GM12878 (cell line): ENCODE data around the gene KLK12. TPM values are rescaled to one million over a fixed set of nuclear protein-coding genes. Genes with fewer than 3 reads are reported as not detected.

Experiments used
- ATAC-seq: fragments of 200-7000 bp; cut with Tn5 transposase; 3 replicates; pipeline ENCODE4 v1.9.1; 2020; ENCODE audit warnings: mild to moderate bottlenecking, moderate library complexity
- BruUV-seq: library from RNA; stranded (reverse); fragments of 400-500 nt; replicated peaks from 2 replicates; lab custom pipeline; 2021; lab: Mats Ljungman, UMichigan
- CTCF ChIA-PET: fragments of 300-600 bp; sonication (Branson Sonifier 250); formaldehyde crosslinking; extraction: SDS; loops from one replicate; lab custom pipeline; 2021; ENCODE audit warnings: inconsistent platforms; lab: Yijun Ruan, JAX
- POLR2A ChIA-PET: fragments of 350-600 bp; formaldehyde crosslinking; extraction: SDS; loops from one replicate; lab custom pipeline; 2021; ENCODE audit warnings: inconsistent platforms; lab: Charles Lee
- RAD21 ChIA-PET: fragments of 300-600 bp; sonication (Branson Sonifier 250); formaldehyde crosslinking; loops from one replicate; lab custom pipeline; 2023; ENCODE audit warnings: antibody characterized with exemption; ENCODE audit not compliant: unreplicated experiment; lab: Charles Lee
- SMC1A ChIA-PET: fragments of 300-600 bp; sonication (Branson Sonifier 250); formaldehyde crosslinking; loops from one replicate; lab custom pipeline; 2023; ENCODE audit not compliant: unreplicated experiment, uncharacterized antibody; lab: Charles Lee
- DNase-seq: peaks from one replicate; pipeline ENCODE4 v3.0.0-alpha.2; 2011; ENCODE audit warnings: low read depth, low spot score
- FAIRE-seq: peaks from 3 replicates; lab custom pipeline; 2011; peaks lifted over from hg19 to GRCh38; lab: Jason Lieb, UNC
- H2AFZ ChIP-seq: 2 replicates; pipeline ENCODE4 v1.6.0; 2011; ENCODE audit warnings: low read depth, low read length, control low read depth; ENCODE audit not compliant: control insufficient read depth
- H3K27ac ChIP-seq: 2 replicates; pipeline ENCODE4 v1.5.1; 2011; ENCODE audit warnings: control low read depth; ENCODE audit not compliant: control insufficient read depth, insufficient read depth
- H3K27me3 ChIP-seq, 2 experiments: replicated peaks in 1 of 2; 2 replicates each; pipeline versions ENCODE4 v1.6.0 to v1.6.1; 2011; ENCODE audit warnings: low read length in 1 of 2; ENCODE audit not compliant: control insufficient read depth in 2 of 2, insufficient read depth in 2 of 2
- H3K36me3 ChIP-seq, 2 experiments: 2 replicates each; pipeline ENCODE4 v1.5.1; 2011; ENCODE audit warnings: low read length in 1 of 2; ENCODE audit not compliant: control insufficient read depth in 2 of 2, insufficient read depth in 2 of 2
- H3K4me1 ChIP-seq: 2 replicates; pipeline ENCODE4 v1.6.1; 2011; ENCODE audit warnings: mild to moderate bottlenecking, low read length, moderate library complexity, mixed read lengths; ENCODE audit not compliant: control insufficient read depth, insufficient read depth
- H3K4me2 ChIP-seq: 2 replicates; pipeline ENCODE4 v1.6.0; 2011; ENCODE audit warnings: control low read depth; ENCODE audit not compliant: control insufficient read depth, insufficient read depth
- H3K4me3 ChIP-seq: fragments of 200-600 bp; sonication (generic); 2 replicates; pipeline ENCODE4 v1.5.1; 2016
- H3K79me2 ChIP-seq: 2 replicates; pipeline ENCODE4 v1.6.0; 2011; ENCODE audit warnings: low read length; ENCODE audit not compliant: control insufficient read depth, insufficient read depth
- H3K9ac ChIP-seq: 2 replicates; pipeline ENCODE4 v1.8.0; 2011; ENCODE audit warnings: low read length, control low read depth, mixed read lengths; ENCODE audit not compliant: control insufficient read depth, insufficient read depth
- H3K9me3 ChIP-seq: replicated peaks from 3 replicates; pipeline ENCODE4 v1.5.1; 2011; ENCODE audit warnings: mild to moderate bottlenecking, low read length; ENCODE audit not compliant: control insufficient read depth, insufficient read depth
- H4K20me1 ChIP-seq: 2 replicates; pipeline ENCODE4 v1.6.0; 2011; ENCODE audit not compliant: control insufficient read depth, insufficient read depth
- BHLHE40 ChIP-seq, 2 experiments: fragments of 450-650 bp in 1 of 2; IDR thresholded peaks; 2 replicates each; pipeline ENCODE4 v1.6.1; 2011 to 2017; ENCODE audit warnings: low read depth in 2 of 2, borderline replicate concordance in 1 of 2, improper control_type of control experiment in 1 of 2, low read length in 1 of 2, mild to moderate bottlenecking in 1 of 2
- CBX5 ChIP-seq: sonication (generic); IDR thresholded peaks from 2 replicates; pipeline ENCODE4 v1.6.1; 2016; ENCODE audit warnings: low read depth, moderate library complexity, mild to moderate bottlenecking, inconsistent platforms
- CREM ChIP-seq: IDR thresholded peaks from 2 replicates; pipeline ENCODE4 v1.6.1; 2014; ENCODE audit warnings: antibody characterized with exemption, low read depth
- MTA3 ChIP-seq: IDR thresholded peaks from 2 replicates; pipeline ENCODE4 v1.6.1; 2012; ENCODE audit warnings: low read length, inconsistent platforms, borderline replicate concordance
- MYB ChIP-seq: fragments of 150-350 bp; IDR thresholded peaks from 2 replicates; pipeline ENCODE4 v1.6.1; 2014; ENCODE audit warnings: mild to moderate bottlenecking, low read depth, low read length, borderline replicate concordance
- PML ChIP-seq: IDR thresholded peaks from 2 replicates; pipeline ENCODE4 v1.6.1; 2012; ENCODE audit warnings: low read length, inconsistent platforms
- RB1 ChIP-seq: fragments of 450-650 bp; formaldehyde crosslinking; IDR thresholded peaks from 2 replicates; pipeline ENCODE4 v1.6.1; 2017; ENCODE audit warnings: mild to moderate bottlenecking, borderline replicate concordance
- SMAD5 ChIP-seq: IDR thresholded peaks from 2 replicates; pipeline ENCODE4 v1.6.1; 2016; ENCODE audit warnings: antibody characterized with exemption, low read depth
- ZNF207 ChIP-seq: fragments of 450-650 bp; IDR thresholded peaks from 2 replicates; pipeline ENCODE4 v1.6.1; 2014; ENCODE audit warnings: antibody characterized with exemption, mild to moderate bottlenecking, borderline replicate concordance
- ZNF217 ChIP-seq: fragments of 450-650 bp; IDR thresholded peaks from 2 replicates; pipeline ENCODE4 v1.6.1; 2017; ENCODE audit warnings: antibody characterized with exemption, mild to moderate bottlenecking
- ZNF24 ChIP-seq: fragments of 450-650 bp; IDR thresholded peaks from 2 replicates; pipeline ENCODE4 v1.6.1; 2017; ENCODE audit warnings: antibody characterized with exemption, mild to moderate bottlenecking
- WGBS: methylation state at CpG from one replicate; pipeline ENCODE4 v1.1.6; 2016; ENCODE audit warnings: low lambda C conversion rate; ENCODE audit not compliant: insufficient replicate concordance, insufficient coverage; ENCODE audit errors: missing lambda C conversion rate; 5-methylcytosine and 5-hydroxymethylcytosine counted together
- in situ Hi-C: fragments of 300-500 bp; cut with MboI; formaldehyde crosslinking; loops from 9 replicates; pipeline ENCODE4 v1.14.3; 2018; ENCODE audit warnings: mixed read lengths
- intact Hi-C: fragments of 100-400 bp; cut with micrococcal nuclease; formaldehyde crosslinking; loops from one replicate; pipeline ENCODE4 v1.14.2; 2022; ENCODE audit not compliant: unreplicated experiment
- polyA plus RNA-seq, 11 experiments: library from polyadenylated mRNA; depleted of rRNA in 4 of 11; unstranded in 6 of 11; stranded (reverse) in 5 of 11; fragments of >200 nt; fragmentation: Nextera tagmentation in 4 of 11; fragmentation: Illumina TruSeq in 1 of 11; extraction: Ambion mirVana in 4 of 11; extraction: Trizol in 1 of 11; gene quantifications; 1 replicate in 1 of 11; 2 replicates in 10 of 11; pipeline versions ENCODE4 v1.2.1 to v1.2.3, GENCODE V29; 2011 to 2016; ENCODE audit warnings: inconsistent platforms in 2 of 11, missing spikeins in 2 of 11, low read depth in 1 of 11
- total RNA-seq, 4 experiments: library from RNA; depleted of rRNA in 3 of 4; stranded (reverse); fragments of >200 nt in 3 of 4; fragmentation: Illumina TruSeq in 1 of 4; extraction: Trizol in 1 of 4; gene quantifications; 2 replicates each; pipeline versions ENCODE4 v1.2.1 to v1.2.3, GENCODE V29; 2013 to 2021
- TF ChIP-seq, protein P1 (sequence below): IDR thresholded peaks from 2 replicates; pipeline ENCODE4 v1.6.1; 2012; ENCODE audit warnings: low read depth, low read length, improper control_type of control experiment
- TF ChIP-seq, protein P2 (sequence below): IDR thresholded peaks from 2 replicates; pipeline ENCODE4 v1.6.1; 2012; ENCODE audit warnings: low read depth, low read length, improper control_type of control experiment
- TF ChIP-seq, protein P3 (sequence below): fragments of 450-650 bp; IDR thresholded peaks from 2 replicates; pipeline ENCODE4 v1.6.1; 2016; ENCODE audit warnings: mild to moderate bottlenecking
- TF ChIP-seq, protein P4 (sequence below): IDR thresholded peaks from 2 replicates; pipeline ENCODE4 v1.6.1; 2011; ENCODE audit warnings: borderline replicate concordance, low read depth, mild to moderate bottlenecking, moderate library complexity, low read length; ENCODE audit not compliant: insufficient read depth, poor library complexity, severe bottlenecking
- TF ChIP-seq, protein P5 (sequence below): fragments of 450-650 bp; IDR thresholded peaks from 2 replicates; pipeline ENCODE4 v1.6.1; 2018; ENCODE audit warnings: borderline replicate concordance, mild to moderate bottlenecking; ENCODE audit not compliant: partially characterized antibody

The KLK12 gene
- total and polyA plus RNA-seq, 10 of the 15 experiments (the other 5 are each of a cell fraction or from before 2014, with no cell fraction given): not detected

DNA sequence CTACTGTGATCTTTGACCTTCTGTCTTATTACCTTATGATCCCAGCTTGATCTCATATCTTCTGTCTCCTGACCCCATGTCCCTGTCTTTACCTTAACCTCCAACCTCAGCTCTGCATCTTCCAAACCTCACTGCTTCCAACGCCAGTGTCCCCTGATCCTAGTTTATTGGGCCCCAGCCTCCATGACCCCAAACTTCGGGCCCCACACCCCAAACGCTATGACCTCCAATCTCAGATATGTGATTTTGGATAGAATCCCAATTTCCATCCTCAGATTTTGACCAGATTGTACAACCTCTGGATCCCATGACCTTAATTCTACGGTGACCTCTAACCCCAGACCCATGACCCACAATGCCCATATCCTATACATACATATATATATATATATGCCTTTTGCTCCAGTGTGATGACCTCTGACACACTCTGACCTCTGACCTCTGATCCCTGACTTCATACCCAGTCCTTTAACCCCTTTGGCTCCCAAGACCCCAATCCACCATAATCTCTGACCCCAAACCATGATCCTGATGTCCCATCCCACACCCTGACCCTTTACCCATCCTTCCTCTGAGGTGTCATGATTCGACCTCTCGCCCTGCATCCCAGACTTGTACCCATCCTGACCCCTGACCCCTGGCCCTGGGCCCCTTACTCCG, 3.5 kb downstream of the KLK12 start:
- H2AFZ ChIP-seq: no peak overlapping the region
- WGBS: 15% methylated on average over 7 of the region's 7 CpGs
- no peak overlapping the region for H3K4me3 ChIP-seq
- no peak overlapping the region for H3K4me2 ChIP-seq
- no peak for ATAC-seq
- H3K9me3 ChIP-seq: no peaks in the 10 kb centered on the region
- no peak for FAIRE-seq
- H3K36me3 ChIP-seq: no peaks in the 10 kb centered on the region
- H3K9ac ChIP-seq: no peak overlapping the region
- no peaks in the 10 kb centered on the region; a peak in 1 of 4 replicates for H3K27me3 ChIP-seq
- DNase-seq: no peak
- TF ChIP-seq ZNF217 (no peak), CREM (no peak), MYB (no peak), ZNF207 (no peak), PML (no peak), BHLHE40 (IDR thresholded peaks at IDR 0.05; ENCODE audit: borderline replicate concordance in 1 of 2, low read depth in 2 of 2, low read length in 1 of 2) (no peak), MTA3 (no peak), RB1 (no peak), ZNF24 (no peak), SMAD5 (no peak), CBX5 (no peak)
- TF ChIP-seq, protein P1, sequence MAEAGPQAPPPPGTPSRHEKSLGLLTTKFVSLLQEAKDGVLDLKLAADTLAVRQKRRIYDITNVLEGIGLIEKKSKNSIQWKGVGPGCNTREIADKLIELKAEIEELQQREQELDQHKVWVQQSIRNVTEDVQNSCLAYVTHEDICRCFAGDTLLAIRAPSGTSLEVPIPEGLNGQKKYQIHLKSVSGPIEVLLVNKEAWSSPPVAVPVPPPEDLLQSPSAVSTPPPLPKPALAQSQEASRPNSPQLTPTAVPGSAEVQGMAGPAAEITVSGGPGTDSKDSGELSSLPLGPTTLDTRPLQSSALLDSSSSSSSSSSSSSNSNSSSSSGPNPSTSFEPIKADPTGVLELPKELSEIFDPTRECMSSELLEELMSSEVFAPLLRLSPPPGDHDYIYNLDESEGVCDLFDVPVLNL: no peak
- TF ChIP-seq, protein P2, sequence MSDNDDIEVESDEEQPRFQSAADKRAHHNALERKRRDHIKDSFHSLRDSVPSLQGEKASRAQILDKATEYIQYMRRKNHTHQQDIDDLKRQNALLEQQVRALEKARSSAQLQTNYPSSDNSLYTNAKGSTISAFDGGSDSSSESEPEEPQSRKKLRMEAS: no peak
- TF ChIP-seq, protein P3, sequence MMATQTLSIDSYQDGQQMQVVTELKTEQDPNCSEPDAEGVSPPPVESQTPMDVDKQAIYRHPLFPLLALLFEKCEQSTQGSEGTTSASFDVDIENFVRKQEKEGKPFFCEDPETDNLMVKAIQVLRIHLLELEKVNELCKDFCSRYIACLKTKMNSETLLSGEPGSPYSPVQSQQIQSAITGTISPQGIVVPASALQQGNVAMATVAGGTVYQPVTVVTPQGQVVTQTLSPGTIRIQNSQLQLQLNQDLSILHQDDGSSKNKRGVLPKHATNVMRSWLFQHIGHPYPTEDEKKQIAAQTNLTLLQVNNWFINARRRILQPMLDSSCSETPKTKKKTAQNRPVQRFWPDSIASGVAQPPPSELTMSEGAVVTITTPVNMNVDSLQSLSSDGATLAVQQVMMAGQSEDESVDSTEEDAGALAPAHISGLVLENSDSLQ: no peak
- TF ChIP-seq, protein P4, sequence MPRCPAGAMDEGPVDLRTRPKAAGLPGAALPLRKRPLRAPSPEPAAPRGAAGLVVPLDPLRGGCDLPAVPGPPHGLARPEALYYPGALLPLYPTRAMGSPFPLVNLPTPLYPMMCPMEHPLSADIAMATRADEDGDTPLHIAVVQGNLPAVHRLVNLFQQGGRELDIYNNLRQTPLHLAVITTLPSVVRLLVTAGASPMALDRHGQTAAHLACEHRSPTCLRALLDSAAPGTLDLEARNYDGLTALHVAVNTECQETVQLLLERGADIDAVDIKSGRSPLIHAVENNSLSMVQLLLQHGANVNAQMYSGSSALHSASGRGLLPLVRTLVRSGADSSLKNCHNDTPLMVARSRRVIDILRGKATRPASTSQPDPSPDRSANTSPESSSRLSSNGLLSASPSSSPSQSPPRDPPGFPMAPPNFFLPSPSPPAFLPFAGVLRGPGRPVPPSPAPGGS: no peak
- TF ChIP-seq, protein P5, sequence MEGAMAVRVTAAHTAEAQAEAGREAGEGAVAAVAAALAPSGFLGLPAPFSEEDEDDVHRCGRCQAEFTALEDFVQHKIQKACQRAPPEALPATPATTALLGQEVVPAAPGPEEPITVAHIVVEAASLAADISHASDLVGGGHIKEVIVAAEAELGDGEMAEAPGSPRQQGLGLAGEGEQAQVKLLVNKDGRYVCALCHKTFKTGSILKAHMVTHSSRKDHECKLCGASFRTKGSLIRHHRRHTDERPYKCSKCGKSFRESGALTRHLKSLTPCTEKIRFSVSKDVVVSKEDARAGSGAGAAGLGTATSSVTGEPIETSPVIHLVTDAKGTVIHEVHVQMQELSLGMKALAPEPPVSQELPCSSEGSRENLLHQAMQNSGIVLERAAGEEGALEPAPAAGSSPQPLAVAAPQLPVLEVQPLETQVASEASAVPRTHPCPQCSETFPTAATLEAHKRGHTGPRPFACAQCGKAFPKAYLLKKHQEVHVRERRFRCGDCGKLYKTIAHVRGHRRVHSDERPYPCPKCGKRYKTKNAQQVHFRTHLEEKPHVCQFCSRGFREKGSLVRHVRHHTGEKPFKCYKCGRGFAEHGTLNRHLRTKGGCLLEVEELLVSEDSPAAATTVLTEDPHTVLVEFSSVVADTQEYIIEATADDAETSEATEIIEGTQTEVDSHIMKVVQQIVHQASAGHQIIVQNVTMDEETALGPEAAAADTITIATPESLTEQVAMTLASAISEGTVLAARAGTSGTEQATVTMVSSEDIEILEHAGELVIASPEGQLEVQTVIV: no peak
- ChIA-PET CTCF (no interaction called here), SMC1A (no interaction called here), RAD21 (no interaction called here), POLR2A (no interaction called here)
- no TSS peak for BruUV-seq
- H3K79me2 ChIP-seq: no peaks in the 10 kb centered on the region
- in situ Hi-C loops (no loop called here), intact Hi-C loops (no loop called here)
- H3K4me1 ChIP-seq: no peaks in the 10 kb centered on the region
- no peak overlapping the region for H3K27ac ChIP-seq
- H4K20me1 ChIP-seq: no peaks in the 10 kb centered on the region
